ENCODE results near the gene CPNE9. TPM values are rescaled to one million over a fixed set of nuclear protein-coding genes. Genes with fewer than 3 reads are reported as not detected.

Gene CPNE9
- total RNA-seq, 1 donor from 2014 or later = 0.69 TPM

- Mint-ChIP-seq H3K4me3 (ENCODE audit: low read depth) (no peak overlapping the region), H3K27ac (no peak overlapping the region), H3K9me3 (ENCODE audit: low read depth) (no peaks in the 10 kb centered on the region), H3K36me3 (ENCODE audit: insufficient read depth) (peaks cover 9% of the 10 kb centered on the region), H3K27me3 (no peaks in the 10 kb centered on the region), H3K4me1 (ENCODE audit: low read depth) (peaks cover 9% of the 10 kb centered on the region)
- DNase-seq (ENCODE audit: low spot score, unreplicated experiment) = no peak
- no peak for TF ChIP-seq CTCF (IDR thresholded peaks at IDR 0.05; ENCODE audit: unreplicated experiment)
Measured at GRCh38 chr3:9736831-9737230, 33.2 kb downstream of the CPNE9 start.

- Mint-ChIP-seq H3K27me3 (no peaks in the 10 kb centered on the region), H3K9me3 (ENCODE audit: low read depth) (no peaks in the 10 kb centered on the region), H3K4me3 (ENCODE audit: low read depth) (no peak overlapping the region), H3K36me3 (ENCODE audit: insufficient read depth) (peaks cover 10% of the 10 kb centered on the region), H3K27ac (no peak overlapping the region), H3K4me1 (ENCODE audit: low read depth) (no peaks in the 10 kb centered on the region)
- no peak for DNase-seq (ENCODE audit: low spot score, unreplicated experiment)
- no peak for TF ChIP-seq CTCF (IDR thresholded peaks at IDR 0.05; ENCODE audit: unreplicated experiment)
Measured at GRCh38 chr3:9739181-9739580, 35.5 kb downstream of the CPNE9 start.

GRCh38 chr3:9742560-9742959, 38.9 kb downstream of the CPNE9 start:
- TF ChIP-seq CTCF (IDR thresholded peaks at IDR 0.05; ENCODE audit: unreplicated experiment) = no peak
- H3K4me3 Mint-ChIP-seq (ENCODE audit: low read depth) = no peak overlapping the region
- H3K27ac Mint-ChIP-seq = no peak overlapping the region
- H3K4me1 Mint-ChIP-seq (ENCODE audit: low read depth) = no peaks in the 10 kb centered on the region
- peaks cover 17% of the 10 kb centered on the region for H3K36me3 Mint-ChIP-seq (ENCODE audit: insufficient read depth)
- no peak for DNase-seq (ENCODE audit: low spot score, unreplicated experiment)
- no peaks in the 10 kb centered on the region for H3K27me3 Mint-ChIP-seq
- H3K9me3 Mint-ChIP-seq (ENCODE audit: low read depth) = no peaks in the 10 kb centered on the region

- DNase-seq (ENCODE audit: low spot score, unreplicated experiment) = no peak
- Mint-ChIP-seq H3K4me3 (ENCODE audit: low read depth) (no peak overlapping the region), H3K36me3 (ENCODE audit: insufficient read depth) (peaks cover 17% of the 10 kb centered on the region)
Measured at GRCh38 chr3:9743548-9743947, 39.9 kb downstream of the CPNE9 start.

GRCh38 chr3:9744162-9744561, 40.5 kb downstream of the CPNE9 start:
- Mint-ChIP-seq H3K36me3 (ENCODE audit: insufficient read depth) (peaks cover 16% of the 10 kb centered on the region), H3K4me3 (ENCODE audit: low read depth) (no peak overlapping the region), H3K9me3 (ENCODE audit: low read depth) (no peaks in the 10 kb centered on the region), H3K27ac (no peak overlapping the region), H3K27me3 (no peaks in the 10 kb centered on the region), H3K4me1 (ENCODE audit: low read depth) (peaks cover 2% of the 10 kb centered on the region)
- DNase-seq (ENCODE audit: low spot score, unreplicated experiment) = no peak
- TF ChIP-seq CTCF (IDR thresholded peaks at IDR 0.05; ENCODE audit: unreplicated experiment) = no peak

More at GRCh38 chr3:9743548-9743947, 39.9 kb downstream of the CPNE9 start:
- H3K4me1 Mint-ChIP-seq (ENCODE audit: low read depth) = no peaks in the 10 kb centered on the region
- no peaks in the 10 kb centered on the region for H3K27me3 Mint-ChIP-seq
- no peak overlapping the region for H3K27ac Mint-ChIP-seq
- H3K9me3 Mint-ChIP-seq (ENCODE audit: low read depth) = no peaks in the 10 kb centered on the region
- TF ChIP-seq CTCF (IDR thresholded peaks at IDR 0.05; ENCODE audit: unreplicated experiment) = no peak

All from progenitor cell of endocrine pancreas (in vitro differentiated cells).